Measurements from ENCODE around the gene SMCO3. TPM values are rescaled to one million over a fixed set of nuclear protein-coding genes. Genes with fewer than 3 reads are reported as not detected.

Gene SMCO3
- total and polyA plus RNA-seq, 10 of the 15 experiments (the other 5 are each of a cell fraction or from before 2014, with no cell fraction given), result 0.05 to 0.35 (median 0.10) TPM; not detected in 6

DNA sequence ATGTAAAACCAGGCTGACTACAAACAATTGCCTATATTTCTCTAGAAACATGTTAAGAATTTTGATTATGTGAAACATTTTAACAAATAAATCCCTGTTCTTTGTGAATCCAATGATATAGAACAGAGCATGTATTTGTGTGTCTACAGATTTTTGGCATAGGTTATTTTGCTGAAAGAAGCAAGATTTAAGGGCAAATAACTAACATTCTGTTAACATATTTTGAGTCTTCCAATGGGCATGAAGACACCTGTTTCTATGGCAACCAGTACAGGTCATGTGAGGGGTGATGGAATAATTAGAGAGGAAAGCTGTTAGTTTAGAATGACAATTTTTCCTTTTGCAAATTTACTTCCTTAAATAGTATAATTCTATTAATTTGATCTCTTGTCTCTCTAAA lies 20.5 kb upstream of the SMCO3 start:
- no peak for DNase-seq (ENCODE audit: low read depth, low spot score)
- H4K20me1 ChIP-seq (ENCODE audit: control insufficient read depth, insufficient read depth), result no peaks in the 10 kb centered on the region
- no peak overlapping the region for H3K9ac ChIP-seq (ENCODE audit: control insufficient read depth, insufficient read depth, low read length)
- no peaks in the 10 kb centered on the region for H3K79me2 ChIP-seq (ENCODE audit: control insufficient read depth, insufficient read depth, low read length)
- in situ Hi-C loops (cut with MboI) (no loop called here), intact Hi-C loops (cut with micrococcal nuclease; ENCODE audit: unreplicated experiment) (no loop called here)
- BruUV-seq (replicated peaks), result no TSS peak
- H3K27me3 ChIP-seq (replicated peaks in 1 of 2; ENCODE audit: control insufficient read depth in 2 of 2, insufficient read depth in 2 of 2, low read length in 1 of 2), result no peaks in the 10 kb centered on the region; a peak in 1 of 4 replicates
- H3K4me1 ChIP-seq (ENCODE audit: control insufficient read depth, insufficient read depth, low read length), result no peaks in the 10 kb centered on the region
- no peak overlapping the region for H2AFZ ChIP-seq (ENCODE audit: control insufficient read depth, low read depth, low read length)
- TF ChIP-seq CHD1 (IDR thresholded peaks at IDR 0.05; ENCODE audit: low read depth, low read length) (no peak), POLR2AphosphoS2 (IDR thresholded peaks at IDR 0.05; ENCODE audit: low read depth, low read length) (no peak), EZH2 (IDR thresholded peaks at IDR 0.05; ENCODE audit: borderline replicate concordance, control insufficient read depth, low read depth, low read length) (no peak), PRDM15 (CRISPR knock-in tag; IDR thresholded peaks at IDR 0.05) (no peak), HDAC6 (IDR thresholded peaks at IDR 0.05; ENCODE audit: unreplicated experiment) (no peak)
- ATAC-seq, result no peak
- H3K4me2 ChIP-seq (ENCODE audit: control insufficient read depth, insufficient read depth), result no peak overlapping the region
- H3K4me3 ChIP-seq, result no peak overlapping the region
- no peaks in the 10 kb centered on the region for H3K36me3 ChIP-seq (ENCODE audit: control insufficient read depth in 2 of 2, insufficient read depth in 2 of 2, low read length in 1 of 2)
- no peaks in the 10 kb centered on the region for H3K9me3 ChIP-seq (replicated peaks; ENCODE audit: control insufficient read depth, insufficient read depth, low read length)
- CTCF ChIA-PET, result interaction anchor here (2.2 kb wide), 1 partner anchor 12 kb away, joined by 6 read pairs; no protein-coding TSS in a partner anchor
- SMC1A ChIA-PET (ENCODE audit: uncharacterized antibody, unreplicated experiment), result interaction anchor here (1.0 kb wide), 2 partner anchors 9 to 49 kb away, joined by 3 read pairs; no protein-coding TSS in a partner anchor
- FAIRE-seq, result no peak
- RAD21 ChIA-PET (ENCODE audit: unreplicated experiment), result no interaction called here
- no peak overlapping the region for H3K27ac ChIP-seq (ENCODE audit: control insufficient read depth, insufficient read depth)
- POLR2A ChIA-PET, result no interaction called here
